ENCODE results near the gene MEAK7.

The MEAK7 gene

GRCh38 chr16:84462296-84463210 lies 41.9 kb downstream of the MEAK7 start:
- DNase-seq = no peak

GRCh38 chr16:84461413-84462295 lies 42.8 kb downstream of the MEAK7 start:
- DNase-seq = no peak

- DNase-seq = no peak
Observed at GRCh38 chr16:84461029-84461412, 43.4 kb downstream of the MEAK7 start.

GRCh38 chr16:84460406-84461028 lies 43.9 kb downstream of the MEAK7 start:
- DNase-seq = no peak

GRCh38 chr16:84459941-84460405 lies 44.5 kb downstream of the MEAK7 start:
- peak; percentile 57 for DNase-seq

- no peak for DNase-seq
Observed at GRCh38 chr16:84459533-84459894, 44.9 kb downstream of the MEAK7 start.

GRCh38 chr16:84458606-84459532 lies 45.6 kb downstream of the MEAK7 start:
- DNase-seq = no peak

GRCh38 chr16:84455031-84455430 lies 49.4 kb downstream of the MEAK7 start:
- no peak for DNase-seq

All from eye (tissue), 1 donor.